C4-2B (cell line): Measurements from ENCODE around the gene FMO5.
"Not testable (repeated sequence)": the region's sequence is repeated elsewhere in the genome, so short reads cannot be mapped to it uniquely, and the experiment has no call there.

Experiments used
- H3K27ac ChIP-seq: fragments of 450-650 bp; 2 replicates; pipeline ENCODE4 v1.5.1; 2017
- CTCF ChIP-seq: fragments of 450-650 bp; conservative IDR thresholded peaks from 2 replicates; pipeline ENCODE4 v1.5.1; 2017; ENCODE audit warnings: mild to moderate bottlenecking
- ZFX ChIP-seq: fragments of 450-650 bp; IDR thresholded peaks from 2 replicates; pipeline ENCODE4 v1.6.1; 2017

The FMO5 gene

GRCh38 chr1:147236959-147237791 is 12.0 kb upstream of the FMO5 start:
- peak overlapping the region; percentile 89 for H3K27ac ChIP-seq
- TF ChIP-seq ZFX (no peak), CTCF (no peak)

- TF ChIP-seq CTCF (no peak), ZFX (no peak)
- H3K27ac ChIP-seq = peak overlapping the region; percentile 89
Measured at GRCh38 chr1:147236448-147236847, 11.3 kb upstream of the FMO5 start.

- no peak for TF ChIP-seq CTCF
- TF ChIP-seq ZFX = no peak
- peak overlapping the region; percentile 89 for H3K27ac ChIP-seq
Measured at GRCh38 chr1:147235822-147236221, 10.7 kb upstream of the FMO5 start.

- H3K27ac ChIP-seq = not testable (repeated sequence)
Measured at GRCh38 chr1:147233903-147234302, 8.8 kb upstream of the FMO5 start.

- not testable (repeated sequence) for H3K27ac ChIP-seq
Measured at GRCh38 chr1:147231032-147231431, 5.9 kb upstream of the FMO5 start.

- TF ChIP-seq CTCF (no peak), ZFX (no peak)
- H3K27ac ChIP-seq = no peak overlapping the region
Measured at GRCh38 chr1:147223740-147224615, 1.2 kb downstream of the FMO5 start.

GRCh38 chr1:147218606-147219005 is 6.5 kb downstream of the FMO5 start:
- no peak for TF ChIP-seq CTCF
- no peak for TF ChIP-seq ZFX
- H3K27ac ChIP-seq = no peak overlapping the region

GRCh38 chr1:147217141-147217540 is 8.0 kb downstream of the FMO5 start:
- H3K27ac ChIP-seq = no peak overlapping the region

More at GRCh38 chr1:147217141-147217540, 8.0 kb downstream of the FMO5 start:
- no peak for TF ChIP-seq CTCF
- no peak for TF ChIP-seq ZFX
